Measurements from ENCODE around the gene DNMT3A. TPM values are rescaled to one million over a fixed set of nuclear protein-coding genes. Genes with fewer than 3 reads are reported as not detected.
A peak's percentile ranks its signal among the peaks of the same experiment; 100 is the strongest.

DNMT3A gene
- total and polyA plus RNA-seq, 2 donors (not counting 3 experiments of a cell fraction or from before 2014, with no cell fraction given) = 23.3 to 71.7 TPM

GRCh38 chr2:25197336-25198208, 144.2 kb downstream of the DNMT3A start:
- Histone ChIP-seq H4K20me1 (replicated peaks; ENCODE audit: control insufficient read depth, extremely low read depth, insufficient read depth, low read length) (no peaks in the 10 kb centered on the region), H3K9ac (replicated peaks; ENCODE audit: extremely low read depth, insufficient read depth, low read length) (no peak overlapping the region), H3K4me3 (replicated peaks in 1 of 3; ENCODE audit: insufficient read depth in 1 of 3, low read depth in 1 of 3, low read length in 3 of 3) (no peak overlapping the region), H3K4me2 (ENCODE audit: insufficient read depth, low read length) (no peak overlapping the region), H3K79me2 (ENCODE audit: control insufficient read depth, insufficient read depth, low read length) (no peaks in the 10 kb centered on the region), H3K9me1 (replicated peaks; ENCODE audit: control insufficient read depth, extremely low read depth, insufficient read depth, low read length) (no peaks in the 10 kb centered on the region), H3K27ac (ENCODE audit: insufficient read depth, low read depth, low read length) (no peak overlapping the region), H3K9me3 (replicated peaks; ENCODE audit: control insufficient read depth, insufficient read depth, low read length) (no peaks in the 10 kb centered on the region), H3K36me3 (ENCODE audit: control insufficient read depth in 2 of 2, extremely low read depth in 1 of 2, insufficient read depth in 2 of 2, low read length in 2 of 2) (no peaks in the 10 kb centered on the region), H3K4me1 (ENCODE audit: control insufficient read depth, extremely low read depth, insufficient read depth, low read length) (no peaks in the 10 kb centered on the region), H3K27me3 (ENCODE audit: control insufficient read depth in 2 of 2, insufficient read depth in 2 of 2, low read length in 2 of 2) (no peaks in the 10 kb centered on the region), H2AFZ (ENCODE audit: low read depth, low read length) (peak overlapping the region; percentile 14)
- intact Hi-C loops (cut with micrococcal nuclease) = loop anchor here (2.0 to 10.0 kb wide), 3 partner anchors 155 to 787 kb away; partner anchors contain the start of gene EFR3B
- DNase-seq (ENCODE audit: low read depth, low spot score) (no peak), FAIRE-seq (no peak)
- no TSS peak for BruUV-seq (replicated peaks)
- ChIA-PET CTCF (interaction anchor here (0.5 to 4.5 kb wide), 19 partner anchors 10 to 788 kb away, joined by 3 to 119 read pairs (median 4); no protein-coding TSS in a partner anchor), POLR2A (no interaction called here)
- dilution Hi-C loops (cut with MboI; ENCODE audit: extremely low pct_ligation_motif_present, low sequenced_read_pairs) = no loop called here
- TF ChIP-seq MYC (IDR thresholded peaks at IDR 0.05; ENCODE audit: low read depth, low read length) (no peak), EZH2 (IDR thresholded peaks at IDR 0.05; ENCODE audit: borderline replicate concordance, low read depth, low read length, severe bottlenecking) (no peak), FOS (IDR thresholded peaks at IDR 0.05; ENCODE audit: borderline replicate concordance, insufficient read depth, low read length) (no peak), CTCF (IDR thresholded peaks at IDR 0.05; ENCODE audit: extremely low read depth in 1 of 2, insufficient read depth in 1 of 2, low read depth in 1 of 2, low read length in 2 of 2) (no peak), POLR2A (IDR thresholded peaks at IDR 0.05; ENCODE audit: low read depth, low read length) (no peak), JUN (IDR thresholded peaks at IDR 0.05; ENCODE audit: borderline replicate concordance, insufficient read depth, insufficient read length, low read depth) (no peak), MAX (IDR thresholded peaks at IDR 0.05; ENCODE audit: insufficient read depth, insufficient read length) (no peak), POLR2AphosphoS5 (IDR thresholded peaks at IDR 0.05; ENCODE audit: insufficient read depth, low read depth, low read length) (no peak), GATA2 (IDR thresholded peaks at IDR 0.05; ENCODE audit: insufficient read depth, insufficient read length, low read depth, low read length) (no peak)
